ENCODE measurements around the gene HDAC11.
"Not testable (repeated sequence)": the region's sequence is repeated elsewhere in the genome, so short reads cannot be mapped to it uniquely, and the experiment has no call there.

DNA sequence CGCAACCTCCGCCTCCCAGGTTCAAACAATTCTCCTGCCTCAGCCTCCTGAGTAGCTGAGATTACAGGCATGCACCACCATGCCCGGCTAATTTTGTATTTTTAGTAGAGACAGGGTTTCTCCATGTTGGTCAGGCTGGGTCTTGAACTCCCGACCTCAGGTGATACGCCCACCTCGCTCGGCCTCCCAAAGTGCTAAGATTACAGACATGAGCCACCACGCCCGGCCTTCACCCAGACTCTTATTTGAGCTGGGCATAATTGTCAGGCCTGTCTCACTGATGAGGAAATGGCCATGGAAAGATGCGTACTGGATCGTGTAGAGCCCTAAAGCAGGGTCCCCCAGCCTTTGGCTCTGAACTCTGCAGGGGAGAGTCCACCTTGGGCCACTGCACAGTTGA lies 19.1 kb downstream of the HDAC11 start:
- not testable (repeated sequence) for TF ChIP-seq POLR2A (IDR thresholded peaks at IDR 0.05; ENCODE audit: low read depth); POLR2AphosphoS5 (IDR thresholded peaks at IDR 0.05)
- TF ChIP-seq, protein P1, sequence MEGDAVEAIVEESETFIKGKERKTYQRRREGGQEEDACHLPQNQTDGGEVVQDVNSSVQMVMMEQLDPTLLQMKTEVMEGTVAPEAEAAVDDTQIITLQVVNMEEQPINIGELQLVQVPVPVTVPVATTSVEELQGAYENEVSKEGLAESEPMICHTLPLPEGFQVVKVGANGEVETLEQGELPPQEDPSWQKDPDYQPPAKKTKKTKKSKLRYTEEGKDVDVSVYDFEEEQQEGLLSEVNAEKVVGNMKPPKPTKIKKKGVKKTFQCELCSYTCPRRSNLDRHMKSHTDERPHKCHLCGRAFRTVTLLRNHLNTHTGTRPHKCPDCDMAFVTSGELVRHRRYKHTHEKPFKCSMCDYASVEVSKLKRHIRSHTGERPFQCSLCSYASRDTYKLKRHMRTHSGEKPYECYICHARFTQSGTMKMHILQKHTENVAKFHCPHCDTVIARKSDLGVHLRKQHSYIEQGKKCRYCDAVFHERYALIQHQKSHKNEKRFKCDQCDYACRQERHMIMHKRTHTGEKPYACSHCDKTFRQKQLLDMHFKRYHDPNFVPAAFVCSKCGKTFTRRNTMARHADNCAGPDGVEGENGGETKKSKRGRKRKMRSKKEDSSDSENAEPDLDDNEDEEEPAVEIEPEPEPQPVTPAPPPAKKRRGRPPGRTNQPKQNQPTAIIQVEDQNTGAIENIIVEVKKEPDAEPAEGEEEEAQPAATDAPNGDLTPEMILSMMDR (IDR thresholded peaks at IDR 0.05), result not testable (repeated sequence)
